AG09319 (cell line): ENCODE data around the gene NFKBIE.

Source experiments
- DNase-seq: peaks from one replicate; pipeline ENCODE4 v3.0.0-alpha.2; 2010; ENCODE audit warnings: low read depth; ENCODE audit errors: extremely low read depth
- TF ChIP-seq, protein P1 (sequence below): IDR thresholded peaks from 2 replicates; pipeline ENCODE4 v1.5.1; 2011; ENCODE audit warnings: low read depth, mild to moderate bottlenecking, inconsistent platforms, low read length, moderate library complexity

NFKBIE gene

DNA sequence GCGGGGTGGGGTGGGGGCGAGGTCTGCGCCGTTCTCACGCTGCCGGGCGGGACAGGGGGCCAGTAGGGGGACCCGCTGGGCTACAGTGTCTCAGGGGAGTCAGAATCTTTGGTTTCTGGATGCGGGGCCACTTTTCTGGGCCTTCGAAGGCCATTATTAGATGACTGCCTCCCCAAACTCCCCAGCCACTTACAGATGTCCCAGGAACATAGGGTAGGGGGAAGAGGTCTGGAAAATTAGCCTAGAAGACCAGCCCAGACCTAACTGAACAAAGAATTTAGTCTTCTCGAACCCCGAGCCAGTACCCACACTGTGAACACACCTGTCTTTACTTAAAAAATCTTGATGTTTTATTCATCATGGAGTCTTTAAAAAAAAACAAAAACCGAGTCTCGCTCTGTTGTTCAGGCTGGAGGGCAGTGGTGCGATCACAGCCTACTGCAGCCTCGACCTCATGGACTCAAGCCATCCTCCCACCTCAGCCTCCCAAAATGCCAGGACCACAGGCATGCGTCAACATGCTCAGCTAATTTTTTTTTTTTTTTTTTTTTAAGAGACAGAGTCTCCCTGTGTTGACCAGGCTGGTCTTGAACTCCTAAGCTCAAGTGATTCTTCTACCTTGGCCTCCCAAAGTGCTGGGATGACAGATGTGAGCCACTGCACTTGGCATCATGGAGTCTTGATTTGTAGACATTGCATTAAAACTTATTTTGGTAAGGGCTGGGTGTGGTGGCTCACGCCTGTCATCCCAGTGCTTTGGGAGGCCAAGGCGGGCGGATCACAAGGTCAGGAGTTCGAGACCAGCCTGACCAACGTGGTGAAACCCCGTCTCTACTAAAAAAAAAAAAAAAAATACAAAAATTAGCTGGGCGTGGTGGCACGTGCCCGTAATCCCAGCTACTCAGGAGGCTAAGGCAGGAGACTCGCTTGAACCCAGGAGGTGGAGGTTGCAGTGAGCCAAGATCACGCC, 45.3 kb downstream of the NFKBIE start:
- TF ChIP-seq, protein P1, sequence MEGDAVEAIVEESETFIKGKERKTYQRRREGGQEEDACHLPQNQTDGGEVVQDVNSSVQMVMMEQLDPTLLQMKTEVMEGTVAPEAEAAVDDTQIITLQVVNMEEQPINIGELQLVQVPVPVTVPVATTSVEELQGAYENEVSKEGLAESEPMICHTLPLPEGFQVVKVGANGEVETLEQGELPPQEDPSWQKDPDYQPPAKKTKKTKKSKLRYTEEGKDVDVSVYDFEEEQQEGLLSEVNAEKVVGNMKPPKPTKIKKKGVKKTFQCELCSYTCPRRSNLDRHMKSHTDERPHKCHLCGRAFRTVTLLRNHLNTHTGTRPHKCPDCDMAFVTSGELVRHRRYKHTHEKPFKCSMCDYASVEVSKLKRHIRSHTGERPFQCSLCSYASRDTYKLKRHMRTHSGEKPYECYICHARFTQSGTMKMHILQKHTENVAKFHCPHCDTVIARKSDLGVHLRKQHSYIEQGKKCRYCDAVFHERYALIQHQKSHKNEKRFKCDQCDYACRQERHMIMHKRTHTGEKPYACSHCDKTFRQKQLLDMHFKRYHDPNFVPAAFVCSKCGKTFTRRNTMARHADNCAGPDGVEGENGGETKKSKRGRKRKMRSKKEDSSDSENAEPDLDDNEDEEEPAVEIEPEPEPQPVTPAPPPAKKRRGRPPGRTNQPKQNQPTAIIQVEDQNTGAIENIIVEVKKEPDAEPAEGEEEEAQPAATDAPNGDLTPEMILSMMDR: no peak

DNA sequence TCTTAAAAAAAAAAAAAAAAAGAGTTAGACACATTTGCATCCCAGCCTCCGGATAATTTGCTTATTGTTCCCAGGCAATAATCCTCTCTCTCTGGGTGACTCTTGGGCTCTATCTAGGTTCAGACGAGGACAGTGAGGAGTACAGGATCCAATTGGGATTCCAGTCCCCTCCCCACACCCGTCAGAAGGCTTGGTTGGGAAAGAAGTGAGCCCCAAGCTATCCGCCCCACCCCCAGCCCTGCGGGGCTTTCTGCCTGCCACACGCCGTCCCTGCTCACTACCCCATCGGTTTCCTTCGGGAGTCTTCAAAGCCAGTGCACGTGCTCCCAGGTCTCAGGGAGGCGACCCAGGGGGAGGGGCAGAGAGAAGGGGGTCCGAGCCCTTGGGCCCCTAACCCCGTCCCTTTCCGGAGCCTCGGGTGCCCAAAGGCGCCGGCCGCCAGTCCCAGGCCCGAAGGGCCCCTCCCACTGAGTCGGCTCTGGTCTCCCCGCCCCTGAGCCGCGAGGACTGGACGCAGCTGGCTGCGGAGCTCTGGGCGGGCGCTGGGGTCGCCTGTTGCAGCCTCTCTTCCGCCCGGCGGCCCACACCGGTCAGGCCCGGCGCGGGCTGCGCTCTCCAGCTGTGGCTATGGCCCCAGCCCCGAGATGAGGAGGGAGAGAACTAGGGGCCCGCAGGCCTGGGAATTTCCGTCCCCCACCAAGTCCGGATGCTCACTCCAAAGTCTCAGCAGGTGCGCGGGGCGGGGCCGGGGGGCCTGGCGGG, 46.1 kb downstream of the NFKBIE start:
- TF ChIP-seq, protein P1: no peak
- no peak for DNase-seq

More for the DNA sequence above, 45.3 kb downstream of the NFKBIE start:
- no peak for DNase-seq

DNA sequence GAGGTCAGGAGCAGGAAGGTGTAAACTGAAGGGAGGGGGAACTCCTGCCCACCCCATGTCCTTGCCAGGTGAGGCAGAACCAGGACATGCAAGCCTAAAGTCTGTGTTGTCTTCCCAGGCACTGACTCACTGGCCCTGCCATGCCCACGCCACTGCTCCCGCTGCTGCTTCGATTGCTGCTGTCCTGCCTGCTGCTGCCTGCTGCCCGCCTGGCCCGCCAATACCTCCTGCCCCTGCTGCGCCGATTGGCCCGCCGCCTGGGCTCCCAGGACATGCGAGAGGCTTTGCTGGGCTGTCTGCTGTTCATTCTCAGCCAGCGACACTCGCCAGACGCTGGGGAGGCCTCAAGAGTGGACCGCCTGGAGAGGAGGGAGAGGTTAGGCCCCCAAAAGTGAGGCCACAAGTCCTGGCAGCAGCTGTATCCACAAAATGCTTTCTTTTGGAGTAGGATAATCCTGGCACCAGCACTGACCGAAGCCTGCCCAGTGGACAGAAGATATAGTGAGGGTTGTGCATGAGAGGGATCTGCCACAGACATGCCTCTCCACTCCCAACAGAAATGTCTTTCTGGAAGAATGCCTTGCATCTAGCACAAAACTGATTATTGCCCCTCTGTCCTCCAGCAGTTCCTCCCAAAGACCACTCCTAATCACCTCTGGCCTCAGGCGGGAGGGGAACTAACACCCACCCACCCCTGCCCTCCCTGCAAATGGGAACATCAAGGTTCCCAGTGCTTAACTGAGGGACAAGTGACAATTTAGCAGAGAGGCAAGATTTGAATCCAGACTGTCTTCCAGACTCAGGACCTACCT, 47.8 kb downstream of the NFKBIE start:
- no peak for DNase-seq
- TF ChIP-seq, protein P1: no peak

DNA sequence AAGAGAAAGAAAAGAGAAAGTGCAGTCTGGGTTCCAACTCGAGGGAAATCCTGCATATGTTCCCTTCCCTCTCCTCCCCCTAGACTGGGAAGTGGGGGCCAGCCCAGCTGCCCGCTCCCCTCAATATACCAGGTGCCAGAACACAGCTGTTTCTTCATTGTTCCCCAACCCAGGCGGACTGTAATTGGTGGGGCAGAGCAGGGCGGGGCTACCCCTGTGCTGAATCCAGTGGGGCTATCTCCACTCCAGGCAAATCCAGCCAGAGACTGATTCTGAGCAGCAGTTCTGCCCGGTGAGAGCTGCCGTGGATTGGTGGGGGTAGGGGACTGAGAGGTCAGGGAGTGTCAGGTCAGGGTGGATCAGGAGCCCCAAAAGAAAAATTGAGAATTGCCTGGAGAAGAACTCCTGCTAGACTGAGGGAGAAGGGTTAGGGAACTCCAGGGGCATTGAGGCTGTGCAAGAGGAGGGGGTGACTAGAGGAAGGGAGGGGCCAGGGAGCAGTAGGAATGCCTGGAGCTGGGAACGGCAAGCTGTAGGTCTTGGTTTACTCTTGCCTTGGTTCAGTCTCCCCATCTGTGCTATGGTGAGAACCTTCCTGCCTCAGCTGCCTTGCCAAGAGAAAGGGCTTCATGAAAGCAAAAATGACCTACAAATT, 48.5 kb downstream of the NFKBIE start, which contains the start of gene MYMX:
Gene MYMX, plus strand, starts transcription at position 250 of the 655 bp plus-strand sequence. CDS start 546 bp downstream, outside the sequence.
- TF ChIP-seq, protein P1: no peak
- DNase-seq: no peak

DNA sequence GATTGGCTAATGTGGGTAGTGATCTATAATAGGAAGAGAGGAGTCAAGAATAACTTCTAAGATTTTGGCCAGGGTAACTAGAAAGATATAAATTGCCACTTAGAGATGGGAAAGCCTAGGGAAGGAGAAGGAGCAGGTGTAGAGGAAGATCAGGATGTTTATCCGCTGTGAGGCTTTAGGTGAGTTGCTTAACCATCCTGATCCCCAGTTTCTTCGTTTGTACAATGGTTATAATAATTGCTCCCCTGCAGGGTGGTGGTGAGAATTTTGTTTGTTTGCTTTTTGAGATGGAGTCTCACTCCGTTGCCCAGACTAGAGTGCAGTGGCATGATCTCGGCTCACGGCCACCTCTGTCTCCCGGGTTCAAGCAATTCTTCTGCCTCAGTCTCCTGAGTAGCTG, 51.0 kb downstream of the NFKBIE start:
- DNase-seq: no peak
- TF ChIP-seq, protein P1: no peak

DNA sequence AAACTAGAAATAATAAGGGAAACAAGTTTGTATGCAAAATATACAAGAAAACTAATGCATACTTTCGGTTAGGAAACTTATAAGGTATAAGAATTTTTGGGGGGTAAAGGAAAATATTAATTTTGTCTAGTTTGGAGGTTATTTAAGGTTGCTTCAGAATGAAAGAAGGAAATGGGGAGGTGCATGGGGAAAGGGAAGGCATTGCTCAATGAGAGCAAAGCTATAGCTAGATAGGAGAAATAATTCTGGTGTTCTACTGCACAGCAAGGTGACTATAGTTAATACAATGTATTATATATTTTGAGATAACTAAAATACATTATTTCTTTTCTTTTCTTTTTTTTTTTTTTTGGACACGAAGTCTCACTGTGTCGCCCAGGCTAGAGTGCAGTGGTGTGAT, 54.1 kb downstream of the NFKBIE start:
- TF ChIP-seq, protein P1: no peak
- DNase-seq: no peak
